Measurements from ENCODE around the gene ARHGAP10.
"Not testable (repeated sequence)": the region's sequence is repeated elsewhere in the genome, so short reads cannot be mapped to it uniquely, and the experiment has no call there.

Gene ARHGAP10

DNA sequence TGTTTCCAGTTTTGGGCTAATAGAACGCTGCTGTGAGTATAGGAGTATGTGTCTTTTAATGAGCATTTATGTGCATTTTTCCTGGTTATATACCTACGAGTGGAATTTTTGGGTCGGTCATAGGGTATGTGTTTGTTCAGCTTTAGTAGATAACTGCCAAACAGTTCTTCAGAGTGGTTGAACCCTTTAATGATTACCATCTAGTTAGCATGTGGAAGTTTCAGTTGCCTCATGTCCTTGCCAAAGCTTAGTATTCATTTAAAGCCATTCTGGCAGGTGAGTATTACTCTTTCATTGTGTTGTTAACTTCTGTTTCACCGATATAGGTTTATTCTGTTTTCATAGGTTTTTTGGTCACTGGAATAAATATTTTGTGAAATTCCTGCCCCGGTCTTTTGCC is 229.1 kb downstream of the ARHGAP10 start:
- no peak for DNase-seq

DNA sequence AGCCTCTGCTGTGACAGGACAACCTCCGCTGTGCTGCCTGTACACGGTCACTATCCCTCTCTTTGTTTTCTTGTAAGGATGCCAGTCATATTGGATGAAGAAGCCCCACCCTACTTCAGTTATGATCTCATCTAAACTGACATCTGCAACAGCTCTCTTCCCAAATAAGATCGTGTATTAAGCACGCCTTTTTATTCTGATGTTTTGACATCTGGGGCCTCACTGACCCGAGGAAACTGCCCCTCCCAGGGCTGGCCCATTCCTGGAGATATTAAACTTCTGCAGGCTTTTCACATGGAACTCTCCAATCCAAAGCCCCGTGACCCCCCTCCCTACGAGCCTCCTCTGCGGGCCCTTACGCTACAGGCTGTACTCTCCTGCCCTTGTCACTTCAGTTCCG is 232.0 kb downstream of the ARHGAP10 start:
- DNase-seq: no peak

DNA sequence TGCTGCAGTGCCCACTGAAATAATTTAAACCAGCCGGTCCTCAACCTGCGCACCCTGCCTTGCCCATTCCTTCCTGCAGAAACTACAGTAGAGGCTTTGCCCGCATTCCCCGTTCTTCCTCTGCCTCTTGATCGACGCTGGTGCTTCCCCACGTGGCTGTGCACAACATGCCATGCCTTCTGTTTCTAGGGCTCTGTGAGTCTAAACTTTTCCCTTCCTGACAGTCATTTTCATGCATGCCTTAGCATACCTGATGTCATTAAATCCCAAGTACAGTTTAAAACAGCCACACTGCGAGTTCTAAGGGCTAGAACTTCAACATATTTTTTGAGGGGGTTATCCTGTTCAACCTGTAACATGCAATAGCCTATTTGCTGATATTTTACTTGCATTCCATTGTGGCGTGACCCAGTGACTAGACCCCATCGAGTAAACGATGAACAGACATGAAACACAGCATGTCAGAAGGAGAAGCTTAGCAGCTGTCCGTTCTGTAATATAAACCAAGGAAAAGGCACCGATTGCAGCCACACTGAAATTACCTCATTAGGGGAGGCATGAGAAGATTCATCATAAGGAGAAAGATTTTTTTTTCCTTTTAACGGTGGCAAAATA is 232.5 kb downstream of the ARHGAP10 start:
- DNase-seq: no peak

DNA sequence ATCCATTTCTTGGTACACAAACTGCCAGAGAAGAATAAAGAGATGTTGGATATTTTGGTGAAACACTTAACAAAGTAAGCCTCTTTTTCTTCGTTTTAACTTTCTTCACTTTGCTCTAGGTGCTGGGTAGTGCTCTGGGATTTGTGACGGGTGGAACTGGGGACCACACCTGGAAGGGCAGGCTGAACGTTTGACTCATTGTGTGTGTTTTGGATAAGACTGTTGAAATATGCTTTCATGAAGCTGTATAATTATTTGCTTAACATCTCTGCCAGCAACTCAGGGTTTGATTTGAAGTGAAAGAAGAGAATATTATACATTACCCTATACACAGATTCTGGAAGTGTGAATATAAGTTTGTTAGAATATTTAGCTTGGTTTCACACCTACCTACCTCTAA is 233.2 kb downstream of the ARHGAP10 start:
- no peak for DNase-seq

DNA sequence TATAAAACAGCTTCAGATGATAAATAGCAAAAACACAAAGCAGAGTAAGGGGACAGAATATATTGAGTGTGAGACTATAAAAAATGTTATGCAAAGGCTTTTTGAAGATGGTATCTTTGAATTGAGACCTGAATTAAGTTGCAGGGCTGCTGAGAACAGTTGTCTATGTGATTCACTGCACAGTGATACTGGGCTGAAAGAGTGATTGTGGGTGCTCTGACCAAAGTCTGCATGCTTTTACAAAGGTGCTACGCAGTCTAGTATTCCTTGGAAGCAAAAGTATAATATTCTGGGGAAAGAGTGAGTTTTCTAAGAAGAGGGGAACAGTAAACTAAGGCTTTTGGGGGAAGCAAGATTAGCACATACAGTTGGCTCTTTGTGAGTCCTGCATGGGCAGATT is 234.0 kb downstream of the ARHGAP10 start:
- no peak for DNase-seq

DNA sequence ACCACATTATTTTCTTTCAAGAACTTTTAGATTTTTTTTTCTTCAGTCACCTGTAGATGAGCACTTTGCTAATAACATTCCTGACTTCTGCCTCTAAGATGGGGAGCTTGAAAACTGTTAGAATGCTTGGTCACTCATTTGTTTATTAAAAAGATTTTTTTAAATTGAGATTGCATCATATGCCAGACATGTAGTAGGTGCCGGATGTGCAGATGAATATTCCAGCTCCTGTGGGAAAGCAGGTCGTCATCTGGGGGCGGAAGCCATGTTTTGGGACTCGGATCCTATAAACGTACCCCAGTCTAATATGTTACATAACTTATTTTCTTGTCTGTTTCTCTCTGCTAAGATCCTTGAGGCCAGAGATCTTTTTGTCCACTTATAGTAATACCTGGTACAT is 236.8 kb downstream of the ARHGAP10 start:
- DNase-seq: no peak

DNA sequence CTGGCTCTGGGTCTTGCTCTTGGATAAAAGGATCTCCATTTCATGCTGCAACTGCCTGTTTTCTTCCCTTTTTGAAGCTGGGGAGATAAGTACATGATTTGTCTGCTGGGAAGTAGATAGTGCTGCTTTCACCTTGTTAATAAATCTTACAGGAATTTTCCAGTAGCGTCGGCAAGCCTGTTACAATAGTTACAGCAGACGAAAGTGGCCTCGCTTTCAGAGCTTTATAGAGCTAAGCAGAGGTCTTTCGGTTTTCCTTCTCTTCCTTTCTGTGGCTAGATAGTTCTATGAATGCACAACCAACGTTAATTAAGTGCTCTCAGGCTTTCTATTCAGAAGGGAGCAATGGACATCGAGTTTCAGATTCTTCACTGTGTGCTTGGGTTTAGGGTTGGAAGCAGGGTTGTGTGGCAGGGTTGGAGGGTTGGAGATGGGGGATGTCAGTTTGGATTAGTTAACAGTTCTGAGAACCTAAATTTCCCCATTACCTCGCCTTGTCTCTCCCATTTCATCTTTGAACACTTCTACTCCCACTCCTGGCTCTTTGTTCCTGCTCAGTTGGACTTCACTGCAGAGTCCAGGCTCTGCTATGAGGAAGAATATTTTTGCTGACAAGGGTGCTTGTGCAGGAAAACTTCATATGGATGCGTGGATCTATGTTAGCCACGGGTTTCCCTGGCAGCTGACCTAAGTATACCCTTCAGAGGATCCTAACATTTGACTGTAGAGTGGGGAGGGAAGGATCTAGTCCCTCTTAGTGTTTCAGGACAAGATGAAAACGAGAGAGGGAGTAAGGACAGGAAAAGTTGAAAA is 237.9 kb downstream of the ARHGAP10 start:
- no peak for DNase-seq

DNA sequence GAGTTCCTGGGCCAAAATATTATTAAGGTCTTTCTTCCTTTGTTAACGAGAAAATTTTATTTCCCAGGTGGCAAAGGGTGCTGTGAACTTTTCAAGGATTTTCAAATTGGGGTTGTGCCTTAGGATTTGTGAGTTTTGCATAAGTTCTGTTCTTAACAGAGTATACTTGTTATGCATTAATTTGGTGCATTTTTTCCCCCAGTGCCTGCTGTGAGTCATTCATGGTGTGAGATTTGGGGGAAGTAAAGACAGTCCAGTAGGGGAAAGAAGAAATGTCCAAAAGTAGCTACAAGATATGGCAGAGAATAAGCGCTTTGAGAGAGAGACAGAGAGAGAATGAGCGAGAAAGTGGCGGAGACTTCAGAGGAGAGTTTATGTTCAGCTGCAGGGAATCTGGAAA is 239.2 kb downstream of the ARHGAP10 start:
- DNase-seq: no peak

DNA sequence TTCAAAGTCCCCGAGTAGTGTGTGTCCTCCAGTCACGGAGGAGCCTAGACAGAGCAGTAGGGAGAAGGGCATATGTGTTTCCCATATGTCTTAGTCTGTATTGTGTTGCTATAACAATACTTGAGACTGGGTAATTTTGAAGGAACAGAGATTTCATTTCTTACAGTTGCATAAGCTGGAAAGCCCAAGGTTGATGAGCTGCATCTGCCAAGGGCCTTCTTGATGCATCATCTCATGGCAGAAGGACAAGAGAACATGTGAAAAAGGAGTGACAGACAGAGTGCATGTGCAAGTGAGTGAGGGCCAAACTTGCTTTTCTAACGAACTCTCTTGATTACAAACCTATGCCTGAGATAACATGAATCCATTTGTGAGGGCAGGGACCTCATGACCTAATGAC is 243.4 kb downstream of the ARHGAP10 start:
- no peak for DNase-seq

DNA sequence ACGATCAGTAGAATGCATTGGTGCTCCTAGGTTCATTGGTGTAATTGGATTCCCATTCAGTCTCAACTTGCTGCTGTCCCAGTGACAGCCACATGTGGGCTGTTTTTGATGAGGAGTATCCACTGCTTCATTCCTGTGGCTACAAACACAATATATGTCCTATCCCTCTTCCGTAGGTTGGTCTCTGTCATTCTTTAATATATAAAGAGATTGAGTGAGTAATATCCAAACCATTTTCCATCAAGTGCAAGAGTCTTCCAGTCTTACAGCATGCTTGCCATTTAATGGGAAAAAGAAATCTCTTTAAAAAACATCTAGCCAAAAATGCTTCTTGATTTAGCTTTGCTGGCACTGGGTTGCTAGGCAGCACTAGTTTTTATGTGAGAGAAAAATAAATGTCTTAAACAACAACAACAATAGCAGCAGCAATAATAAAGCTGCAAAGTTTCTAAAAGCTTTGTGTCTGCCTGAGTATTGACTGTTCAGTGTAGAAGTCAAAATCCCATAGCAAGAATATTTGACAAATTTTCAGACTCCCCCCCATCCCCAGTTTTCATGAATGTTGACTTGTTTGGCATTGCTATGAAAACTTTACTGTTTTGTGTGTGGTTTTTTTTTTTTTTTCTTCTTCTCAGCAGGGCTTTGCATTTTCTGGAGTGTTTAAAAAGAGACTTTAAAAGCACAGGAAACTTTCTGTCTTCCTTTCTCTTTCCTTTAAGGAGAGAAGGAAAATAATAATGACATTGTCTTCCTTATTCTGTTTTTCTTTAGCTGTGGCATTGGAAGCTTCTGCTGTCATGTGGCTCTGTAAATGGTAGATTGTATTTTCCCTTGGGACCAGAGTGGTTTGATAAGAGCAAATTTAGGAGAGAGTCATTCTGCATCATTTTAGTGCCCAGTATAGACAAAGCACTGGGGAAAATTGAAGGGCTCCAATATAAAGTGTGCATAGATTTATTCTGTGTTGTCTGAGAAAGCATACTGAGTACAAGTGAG is 244.3 kb downstream of the ARHGAP10 start:
- DNase-seq: no peak

DNA sequence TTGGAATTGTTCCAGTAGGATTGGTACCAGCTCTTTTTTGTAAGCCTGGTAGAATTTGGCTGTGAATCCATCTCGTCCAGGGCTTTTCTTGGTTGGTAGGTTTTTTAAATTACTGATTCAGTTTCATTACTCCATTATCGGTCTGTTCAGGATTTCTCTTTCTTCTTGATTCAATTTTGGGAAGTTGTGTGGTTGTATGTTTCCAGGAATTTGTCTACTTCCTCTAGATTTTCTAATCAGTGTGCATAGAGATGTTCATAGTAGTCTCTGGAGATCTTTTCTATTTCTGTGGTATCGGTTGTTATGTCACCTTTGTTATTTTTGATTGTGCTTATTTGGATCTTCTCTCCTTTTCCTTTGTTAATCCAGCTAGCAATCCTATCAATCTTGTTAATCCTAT is 248.7 kb downstream of the ARHGAP10 start:
- DNase-seq: no peak

DNA sequence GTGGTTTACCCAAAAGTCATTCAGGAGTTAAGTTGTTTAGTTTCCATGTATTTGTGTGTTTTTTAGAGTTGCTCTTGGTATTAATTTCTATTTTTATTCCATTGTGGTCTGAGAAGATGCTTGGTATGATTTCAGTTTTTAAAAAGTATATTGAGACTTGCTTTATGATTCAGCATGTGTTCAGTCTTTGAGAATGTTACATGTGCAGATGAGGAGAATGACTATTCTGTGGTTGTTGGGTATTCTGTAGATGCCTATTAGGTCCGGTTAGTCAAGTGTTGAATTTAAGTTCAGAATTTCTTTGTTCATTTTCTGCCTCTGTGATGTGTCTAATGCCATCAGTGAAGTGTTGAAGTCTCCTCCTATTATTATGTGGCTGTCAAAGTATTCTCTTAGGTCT is 249.4 kb downstream of the ARHGAP10 start:
- DNase-seq: no peak

DNA sequence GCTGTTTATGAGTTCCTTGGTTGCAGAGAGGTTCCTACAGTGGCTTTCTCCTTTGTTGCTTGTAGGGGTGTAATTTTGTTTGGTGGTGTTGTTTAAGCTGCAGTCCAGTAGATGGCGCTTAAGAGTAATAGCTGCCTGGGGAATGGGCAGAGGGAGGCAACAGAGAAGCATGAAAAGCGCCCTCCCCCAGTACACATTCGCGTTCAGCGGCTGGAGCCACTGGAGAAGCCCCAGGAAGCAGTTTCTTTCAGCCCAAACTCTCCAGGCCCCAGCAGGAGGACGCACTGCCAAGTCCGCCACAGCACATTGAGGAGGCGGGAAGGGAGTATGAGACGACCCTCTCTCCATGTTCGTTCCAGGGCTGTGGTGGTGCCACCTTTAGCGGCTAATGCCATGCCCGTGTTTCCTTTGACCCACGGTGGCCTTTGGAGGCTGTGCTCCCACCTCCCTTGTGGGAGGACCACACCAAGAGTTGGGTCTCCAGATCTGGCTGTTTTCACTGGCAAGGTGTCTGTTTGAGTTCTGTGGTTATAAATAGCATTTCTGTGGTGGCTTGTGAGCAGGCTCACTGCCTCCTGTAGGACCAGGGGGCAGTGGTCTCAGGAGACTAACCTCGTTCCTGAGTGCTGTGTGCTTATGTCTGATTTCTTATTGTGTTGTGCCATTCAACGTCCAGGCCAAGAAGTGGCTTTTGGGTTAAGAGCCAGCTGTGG is 252.3 kb downstream of the ARHGAP10 start:
- DNase-seq: no peak

DNA sequence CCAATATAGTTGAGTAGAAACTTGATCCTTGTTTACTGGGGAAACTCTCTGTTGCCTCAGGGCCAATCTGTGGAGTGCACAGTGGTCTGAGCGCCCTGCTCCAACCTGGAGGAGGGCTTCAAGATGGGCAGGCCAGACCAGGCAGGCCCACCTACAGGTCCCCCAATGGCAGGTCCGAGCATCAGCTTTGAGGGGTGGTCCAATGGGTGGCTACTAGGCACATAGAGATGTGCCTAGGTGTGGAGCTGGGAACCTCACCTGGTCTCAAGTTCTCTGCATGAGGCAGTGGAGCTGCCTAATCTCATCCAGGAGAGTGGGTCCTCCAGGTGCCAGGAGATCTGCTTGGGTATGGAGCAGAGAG is 252.9 kb downstream of the ARHGAP10 start:
- no peak for DNase-seq

DNA sequence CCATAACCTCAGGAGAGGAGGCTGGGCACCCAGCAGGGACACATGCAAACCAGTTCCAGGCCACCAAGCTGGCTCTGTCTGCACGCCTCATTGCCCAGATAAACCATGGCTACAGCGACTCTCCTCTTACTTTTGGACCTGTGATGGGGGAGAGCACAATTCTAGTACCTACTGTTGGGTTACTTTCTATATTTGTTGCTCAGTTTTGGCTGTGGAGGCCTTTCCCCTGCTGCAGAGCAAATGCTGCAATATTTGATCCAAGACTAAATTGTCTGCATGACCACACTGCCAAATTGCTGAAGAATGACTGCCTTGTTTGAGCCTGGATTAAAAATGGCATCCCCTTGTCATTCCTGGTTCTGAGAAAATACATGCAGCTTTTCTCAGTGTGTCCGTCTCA is 253.5 kb downstream of the ARHGAP10 start:
- DNase-seq: no peak

DNA sequence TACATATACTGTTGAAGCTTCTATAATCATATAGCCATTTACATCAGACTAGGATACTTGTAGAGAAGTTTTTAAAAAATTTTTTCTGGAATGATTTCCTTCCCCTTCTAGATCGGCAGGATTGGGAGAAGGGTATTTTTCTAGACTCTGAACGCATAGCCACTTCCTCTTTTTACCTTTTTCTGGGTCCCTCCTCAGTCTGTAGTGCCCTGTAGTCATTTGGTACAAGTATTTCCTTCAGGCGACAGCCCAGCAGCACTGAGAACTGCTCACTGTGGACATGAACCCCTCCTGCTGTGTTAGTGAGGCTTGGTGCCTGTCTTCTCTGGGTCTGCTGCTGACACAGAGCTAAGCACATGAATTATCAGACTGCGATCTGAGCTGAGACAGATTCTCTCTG is 255.4 kb downstream of the ARHGAP10 start:
- DNase-seq: no peak

DNA sequence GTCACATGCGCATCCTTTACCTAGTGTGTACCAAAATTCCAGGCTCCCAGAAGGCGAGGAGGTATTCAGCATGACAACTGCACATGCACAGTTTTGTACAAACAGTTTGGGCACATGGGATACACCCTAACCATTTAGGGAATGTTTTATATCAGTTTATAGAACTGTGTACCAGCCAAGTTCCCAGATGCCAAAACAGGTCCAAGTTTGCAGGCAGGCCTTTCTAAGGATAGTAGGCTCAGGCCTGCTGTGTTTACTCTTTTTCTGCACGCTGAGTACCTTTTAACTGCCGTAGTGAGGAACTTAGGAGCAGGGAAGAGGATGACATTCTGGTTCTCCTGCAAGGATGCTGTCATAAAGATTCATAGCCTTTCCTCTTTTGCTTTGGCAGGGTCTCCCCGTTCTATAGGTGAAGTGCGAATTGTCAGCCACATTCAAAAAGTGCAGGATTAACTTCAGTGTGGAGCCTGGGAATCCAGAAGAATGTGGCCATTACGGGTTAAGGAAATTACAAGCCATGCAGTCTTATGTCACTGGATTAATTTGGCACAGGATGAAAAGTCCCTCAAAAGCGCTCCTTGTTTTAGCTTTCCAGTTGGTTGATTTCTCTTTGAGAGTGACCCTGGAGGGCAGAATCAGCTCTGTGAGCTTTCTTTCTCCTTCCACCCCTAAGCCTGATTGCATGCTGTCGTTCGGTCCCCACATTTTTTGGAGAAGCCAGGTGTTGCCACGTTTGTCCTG is 259.8 kb downstream of the ARHGAP10 start:
- no peak for DNase-seq

DNA sequence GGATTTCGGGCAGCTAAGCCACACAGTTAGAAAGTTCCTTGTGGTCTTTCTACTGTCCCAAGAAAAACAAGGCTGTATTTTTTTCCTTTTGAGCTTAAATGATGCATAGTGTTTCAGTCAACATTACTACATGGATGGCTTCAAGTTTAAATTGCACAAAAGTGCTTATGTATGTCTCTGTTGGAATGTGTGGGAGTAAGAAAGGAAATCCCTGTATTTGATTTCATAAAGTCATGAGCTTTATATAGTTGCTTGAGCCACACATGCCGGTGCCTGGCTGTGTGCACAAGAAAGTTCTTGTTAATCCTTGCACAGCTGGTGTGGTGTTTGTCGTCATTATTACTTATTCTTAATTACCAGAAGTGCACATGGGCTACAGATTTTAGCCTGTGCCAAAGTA is 262.2 kb downstream of the ARHGAP10 start:
- no peak for DNase-seq

DNA sequence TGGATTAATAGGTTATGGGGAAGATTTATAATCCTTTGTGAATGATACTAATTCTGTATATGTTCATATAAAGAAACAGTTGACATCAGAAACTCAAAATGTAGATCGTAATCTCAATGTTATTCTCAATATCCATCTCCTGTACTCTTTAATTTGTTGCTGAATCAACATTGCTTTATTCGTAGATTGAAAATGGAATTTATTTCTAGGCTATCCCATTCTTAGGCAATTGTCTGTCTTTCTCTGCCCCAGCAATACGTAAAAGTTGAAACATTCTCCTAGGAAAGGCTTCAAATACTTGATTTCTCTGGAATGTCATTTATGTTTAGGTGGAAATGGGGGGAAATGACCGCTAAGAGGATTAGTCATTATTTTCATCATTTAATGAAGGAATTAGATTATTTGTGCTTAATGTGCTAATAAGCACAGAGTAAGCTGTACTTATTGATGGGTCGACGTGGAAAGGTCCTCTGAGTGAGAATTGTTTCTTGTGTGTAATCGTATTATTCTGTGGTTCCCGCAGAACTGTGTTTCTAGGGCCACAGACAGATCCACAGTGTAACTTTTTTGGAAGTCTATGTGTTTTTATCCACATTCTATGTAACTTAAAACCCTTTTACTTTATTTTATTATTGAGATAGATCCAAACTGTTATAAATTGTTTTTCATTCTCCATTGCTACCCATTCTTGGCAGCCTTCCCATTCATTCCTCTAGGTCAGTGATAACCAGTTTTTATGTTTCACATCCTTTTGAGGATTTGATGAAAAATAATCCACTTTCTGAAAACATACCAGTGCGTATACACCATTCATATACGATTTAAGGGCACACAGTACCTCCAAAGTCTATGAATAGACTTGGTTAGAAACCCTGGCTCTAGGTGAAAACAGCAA is 262.9 kb downstream of the ARHGAP10 start:
- DNase-seq: no peak

DNA sequence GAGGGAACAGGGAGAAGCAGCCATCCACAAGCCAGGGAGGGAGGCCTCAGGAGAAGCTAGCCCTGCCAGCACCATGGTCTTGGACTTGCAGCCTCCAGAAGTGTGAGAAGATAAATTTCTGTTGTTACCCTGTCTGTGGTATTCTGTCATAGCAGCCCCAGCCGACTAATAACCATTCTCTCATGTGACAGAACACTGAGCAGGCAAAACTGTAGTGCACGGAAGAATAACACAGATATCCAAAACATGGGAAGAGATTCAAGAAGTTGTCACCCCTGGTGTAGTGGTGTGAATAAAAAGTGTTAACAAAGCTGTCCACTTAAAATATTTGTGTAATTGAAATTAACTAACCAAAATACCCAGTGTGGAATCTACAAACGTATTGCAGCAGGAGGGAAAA is 265.0 kb downstream of the ARHGAP10 start:
- no peak for DNase-seq

DNA sequence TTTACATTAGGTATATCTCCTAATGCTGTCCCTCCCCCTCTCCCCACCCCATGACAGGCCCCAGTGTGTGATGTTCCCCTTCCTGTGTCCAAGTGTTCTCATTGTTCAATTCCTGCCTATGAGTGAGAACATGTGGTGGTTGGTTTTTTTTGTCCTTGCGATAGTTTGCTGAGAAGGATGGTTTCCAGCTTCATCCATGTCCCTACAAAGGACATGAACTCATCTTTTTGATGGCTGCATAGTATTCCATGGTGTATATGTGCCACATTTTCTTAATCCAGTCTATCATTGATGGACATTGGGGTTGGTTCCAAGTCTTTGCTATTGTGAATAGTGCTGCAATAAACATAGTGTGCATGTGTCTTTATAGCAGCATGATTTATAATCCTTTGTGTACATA is 268.1 kb downstream of the ARHGAP10 start:
- DNase-seq: not testable (repeated sequence)

Measured in DMS153 (cell line).